Muscle of arm (tissue), 12 donors: ENCODE measurements around the gene NR2C2. TPM values are rescaled to one million over a fixed set of nuclear protein-coding genes. Genes with fewer than 3 reads are reported as not detected.

Experiments used
- polyA plus RNA-seq, 12 donors: library from polyadenylated mRNA; unstranded; fragments of 120-200 nt; gene quantifications; one replicate each; pipeline ENCODE4 v1.2.1, GENCODE V29; 2013; ENCODE audit not compliant: insufficient read length in 12 of 12

Gene NR2C2
- polyA plus RNA-seq, 12 donors, result 29.1 to 53.6 (median 40.0) TPM; not detected in 1

Other genes with a start within 250 kb of the NR2C2 start
- 10 to 100 TPM in 11 of 12 donors, not detected in 1; 16.1 to 26.3 (median 19.6) TPM for gene FGD5, start 128.6 kb upstream of the NR2C2 start, polyA plus RNA-seq
- gene MRPS25, start 117.7 kb downstream of the NR2C2 start, polyA plus RNA-seq, result 10 to 100 TPM in 11 of 12 donors, not detected in 1; 34.6 to 76.8 (median 55.1) TPM
- gene RBSN, start 151.6 kb downstream of the NR2C2 start, polyA plus RNA-seq, result 10 to 100 TPM in 11 of 12 donors, not detected in 1; 21.0 to 31.5 (median 23.2) TPM